Measurements from ENCODE around the gene FEM1C. TPM values are rescaled to one million over a fixed set of nuclear protein-coding genes. Genes with fewer than 3 reads are reported as not detected.
A peak's percentile ranks its signal among the peaks of the same experiment; 100 is the strongest.

The FEM1C gene
- total RNA-seq, 1 experiment from 2014 or later = 27.5 TPM

- intact Hi-C loops (cut with micrococcal nuclease) = loop anchor here (2.0 kb wide), 1 partner anchor 165 kb away; no protein-coding TSS in a partner anchor
- Histone ChIP-seq H3K4me2 (ENCODE audit: low read length) (peak overlapping the region; percentile 85), H3K4me1 (ENCODE audit: control insufficient read depth in 1 of 2, insufficient read depth in 2 of 2, low read length in 2 of 2) (peaks cover 0 to 32% of the 10 kb centered on the region in 2 experiments; a peak in 3 of 4 replicates), H3K79me2 (ENCODE audit: insufficient read depth, low read length) (peaks cover 55% of the 10 kb centered on the region), H3K36me3 (ENCODE audit: control insufficient read depth in 1 of 2, insufficient read depth in 2 of 2, low read length in 2 of 2) (peaks cover 17 to 43% of the 10 kb centered on the region in 2 experiments), H2AFZ (ENCODE audit: low read depth, low read length, poor library complexity, severe bottlenecking) (no peak overlapping the region), H3K27ac (ENCODE audit: low read depth, low read length) (peak overlapping the region; percentile 87), H3K9ac (ENCODE audit: low read length) (peak overlapping the region; percentile 96), H3K9me3 (ENCODE audit: control insufficient read depth in 1 of 2, insufficient read depth in 1 of 2, low read depth in 1 of 2, low read length in 2 of 2) (peaks cover 0 to 5% of the 10 kb centered on the region in 2 experiments; a peak in 1 of 4 replicates), H3K27me3 (ENCODE audit: insufficient read depth, low read length) (no peaks in the 10 kb centered on the region), H4K20me1 (ENCODE audit: insufficient read depth) (peaks cover 12% of the 10 kb centered on the region; the same call in 1 of the 2 replicates), H3K9me2 (ENCODE audit: insufficient read depth) (no peaks in the 10 kb centered on the region), H3K4me3 (replicated peaks in 1 of 2; ENCODE audit: low read depth in 1 of 2, low read length in 2 of 2) (peak overlapping the region; percentile 77 to 86)
- CTCF ChIA-PET = interaction anchor here (0.9 kb wide), 1 partner anchor 166 kb away, joined by 3 read pairs; no protein-coding TSS in a partner anchor
- RAD21 ChIA-PET (ENCODE audit: low non-redundant PET in 1 of 2, low total read pairs in 2 of 2, uncharacterized antibody in 2 of 2, unreplicated experiment in 2 of 2) = no interaction called here
- DNase-seq (ENCODE audit: low read depth, low spot score) (no peak), ATAC-seq (no peak; the same call in 1 of the 2 replicates)
- no TSS peak for BruUV-seq (replicated peaks)
- TF ChIP-seq JUND (IDR thresholded peaks at IDR 0.05) = no peak
- TF ChIP-seq CEBPB (IDR thresholded peaks at IDR 0.05; ENCODE audit: low read depth) = no peak
- no peak for TF ChIP-seq ELF1 (IDR thresholded peaks at IDR 0.05; ENCODE audit: borderline replicate concordance, low read depth)
- POLR2A ChIA-PET = interaction anchor here (0.9 to 1.5 kb wide), 4 partner anchors 10 to 85 kb away, joined by 3 to 6 read pairs (median 4); no protein-coding TSS in a partner anchor
These were observed 536 bp downstream of the FEM1C start for GRCh38 chr5:115544043-115544435.

GRCh38 chr5:115543365-115544042, 1.1 kb downstream of the FEM1C start:
- ChIA-PET RAD21 (ENCODE audit: low non-redundant PET in 1 of 2, low total read pairs in 2 of 2, uncharacterized antibody in 2 of 2, unreplicated experiment in 2 of 2) (interaction anchor here in 1 of 2 experiments (0.6 kb wide), 1 partner anchor 31 kb away, joined by 4 read pairs; no protein-coding TSS in a partner anchor), POLR2A (interaction anchor here (0.7 to 0.8 kb wide), 2 partner anchors 24 to 81 kb away, joined by 4 read pairs; no protein-coding TSS in a partner anchor), CTCF (interaction anchor here (0.9 kb wide), 1 partner anchor 165 kb away, joined by 3 read pairs; no protein-coding TSS in a partner anchor)
- H4K20me1 ChIP-seq (ENCODE audit: insufficient read depth) = peaks cover 12% of the 10 kb centered on the region; the same call in 1 of the 2 replicates
- no peak for DNase-seq (ENCODE audit: low read depth, low spot score)
- no peaks in the 10 kb centered on the region for H3K9me2 ChIP-seq (ENCODE audit: insufficient read depth)
- peak overlapping the region; percentile 96 for H3K9ac ChIP-seq (ENCODE audit: low read length)
- TSS peak; percentile 44 for BruUV-seq (replicated peaks)
- peak overlapping the region; percentile 85 for H3K4me2 ChIP-seq (ENCODE audit: low read length)
- H3K27ac ChIP-seq (ENCODE audit: low read depth, low read length) = peak overlapping the region; percentile 87
- no peak for ATAC-seq
- TF ChIP-seq POLR2AphosphoS5 (IDR thresholded peaks at IDR 0.05; ENCODE audit: low read depth, low read length) (no peak), YY1 (IDR thresholded peaks at IDR 0.05; ENCODE audit: extremely low read depth, insufficient replicate concordance, low read depth, low read length) (no peak), JUND (IDR thresholded peaks at IDR 0.05) (no peak), SP1 (IDR thresholded peaks at IDR 0.05; ENCODE audit: low read depth) (no peak), TCF7L2 (IDR thresholded peaks at IDR 0.05; ENCODE audit: borderline replicate concordance, extremely low read depth, insufficient read depth, insufficient read length) (no peak)
- no peaks in the 10 kb centered on the region for H3K27me3 ChIP-seq (ENCODE audit: insufficient read depth, low read length)
- H3K4me1 ChIP-seq (ENCODE audit: control insufficient read depth in 1 of 2, insufficient read depth in 2 of 2, low read length in 2 of 2) = peaks cover 0 to 32% of the 10 kb centered on the region in 2 experiments; a peak in 3 of 4 replicates
- peaks cover 0 to 5% of the 10 kb centered on the region in 2 experiments; a peak in 1 of 4 replicates for H3K9me3 ChIP-seq (ENCODE audit: control insufficient read depth in 1 of 2, insufficient read depth in 1 of 2, low read depth in 1 of 2, low read length in 2 of 2)
- peaks cover 21 to 48% of the 10 kb centered on the region in 2 experiments for H3K36me3 ChIP-seq (ENCODE audit: control insufficient read depth in 1 of 2, insufficient read depth in 2 of 2, low read length in 2 of 2)
- no peak overlapping the region for H2AFZ ChIP-seq (ENCODE audit: low read depth, low read length, poor library complexity, severe bottlenecking)
- peak overlapping the region; percentile 77 to 86 for H3K4me3 ChIP-seq (replicated peaks in 1 of 2; ENCODE audit: low read depth in 1 of 2, low read length in 2 of 2)
- peaks cover 60% of the 10 kb centered on the region for H3K79me2 ChIP-seq (ENCODE audit: insufficient read depth, low read length)
- intact Hi-C loops (cut with micrococcal nuclease) = loop anchor here (2.0 kb wide), 1 partner anchor 165 kb away; no protein-coding TSS in a partner anchor

Data from HCT116 (cell line).